Keratinocyte (primary cell): ENCODE results near the gene MACF1. TPM values are rescaled to one million over a fixed set of nuclear protein-coding genes. Genes with fewer than 3 reads are reported as not detected.

Experiments used
- DNase-seq: peaks from one replicate; pipeline ENCODE4 v3.0.0-alpha.2; 2011; ENCODE audit warnings: low read depth, missing footprints, low spot score
- FAIRE-seq: peaks from 2 replicates; lab custom pipeline; 2011; peaks lifted over from hg19 to GRCh38; lab: Jason Lieb, UNC
- H2AFZ ChIP-seq: 2 replicates; pipeline ENCODE4 v1.6.0; 2012; ENCODE audit warnings: low read length, control low read depth, inconsistent platforms; ENCODE audit not compliant: control insufficient read depth
- H3K27ac ChIP-seq: 2 replicates; pipeline ENCODE4 v1.5.1; 2011; ENCODE audit warnings: low read length; ENCODE audit not compliant: control insufficient read depth, insufficient read depth
- H3K27me3 ChIP-seq: 3 replicates; pipeline ENCODE4 v1.6.0; 2011; ENCODE audit warnings: low read length; ENCODE audit not compliant: control insufficient read depth, insufficient read depth; ENCODE audit errors: extremely low read depth
- H3K36me3 ChIP-seq, 2 experiments: 2 replicates in 1 of 2; 3 replicates in 1 of 2; pipeline ENCODE4 v1.5.1; 2011; ENCODE audit warnings: low read length in 2 of 2, mild to moderate bottlenecking in 1 of 2; ENCODE audit not compliant: control insufficient read depth in 2 of 2, insufficient read depth in 2 of 2; ENCODE audit errors: extremely low read depth in 1 of 2
- H3K4me1 ChIP-seq: 3 replicates; pipeline ENCODE4 v1.5.1; 2011; ENCODE audit warnings: low read length; ENCODE audit not compliant: control insufficient read depth, insufficient read depth; ENCODE audit errors: extremely low read depth
- H3K4me2 ChIP-seq: 3 replicates; pipeline ENCODE4 v1.6.0; 2011; ENCODE audit warnings: low read depth, low read length; ENCODE audit not compliant: control insufficient read depth, insufficient read depth; ENCODE audit errors: extremely low read depth
- H3K4me3 ChIP-seq, 3 experiments: fragments of 200-600 bp in 1 of 3; sonication (generic) in 1 of 3; 2 replicates in 2 of 3; 3 replicates in 1 of 3; pipeline ENCODE4 v1.5.1; 2011 to 2016; ENCODE audit warnings: low read length in 3 of 3, mild to moderate bottlenecking in 3 of 3, control low read depth in 2 of 3, inconsistent platforms in 1 of 3, low read depth in 1 of 3, mixed read lengths in 1 of 3, mixed run types in 1 of 3, moderate library complexity in 1 of 3; ENCODE audit not compliant: control insufficient read depth in 2 of 3, insufficient read depth in 2 of 3; ENCODE audit errors: extremely low read depth in 1 of 3
- H3K79me2 ChIP-seq: 2 replicates; pipeline ENCODE4 v1.6.0; 2012; ENCODE audit warnings: low read length; ENCODE audit not compliant: control insufficient read depth, insufficient read depth
- H3K9ac ChIP-seq: 3 replicates; pipeline ENCODE4 v1.6.0; 2011; ENCODE audit warnings: low read length; ENCODE audit not compliant: control insufficient read depth, insufficient read depth; ENCODE audit errors: extremely low read depth
- H3K9me1 ChIP-seq: 3 replicates; pipeline ENCODE4 v1.6.0; 2011; ENCODE audit warnings: low read length; ENCODE audit not compliant: control insufficient read depth, insufficient read depth; ENCODE audit errors: extremely low read depth
- H3K9me3 ChIP-seq: 2 replicates; pipeline ENCODE4 v1.5.1; 2012; ENCODE audit warnings: low read depth, low read length; ENCODE audit not compliant: control insufficient read depth
- H4K20me1 ChIP-seq: 3 replicates; pipeline ENCODE4 v1.6.0; 2011; ENCODE audit warnings: low read length; ENCODE audit not compliant: control insufficient read depth, insufficient read depth; ENCODE audit errors: extremely low read depth
- CTCF ChIP-seq, 3 experiments: IDR thresholded peaks in 1 of 3; conservative IDR thresholded peaks in 1 of 3; optimal IDR thresholded peaks in 1 of 3; 2 replicates in 2 of 3; 3 replicates in 1 of 3; pipeline versions ENCODE3 to v1.5.1; 2011; ENCODE audit warnings: low read length in 3 of 3, mild to moderate bottlenecking in 3 of 3, moderate library complexity in 2 of 3, control low read depth in 1 of 3, inconsistent platforms in 1 of 3; ENCODE audit not compliant: insufficient read depth in 2 of 3; ENCODE audit errors: extremely low read depth in 1 of 3
- EZH2 ChIP-seq: IDR thresholded peaks from one replicate; pipeline ENCODE4 v1.6.1; 2012; ENCODE audit warnings: inconsistent platforms, mild to moderate bottlenecking, low read length, moderate library complexity
- dilution Hi-C: fragments of 300-500 bp; cut with MboI; formaldehyde crosslinking; loops from one replicate; pipeline ENCODE4 v1.7.0; 2020; ENCODE audit warnings: low sequenced_read_pairs; ENCODE audit not compliant: extremely low pct_ligation_motif_present
- polyA plus RNA-seq, 5 experiments: library from polyadenylated mRNA; depleted of rRNA in 3 of 5; stranded (reverse) in 3 of 5; stranded (forward) in 1 of 5; unstranded in 1 of 5; fragments of >200 nt; gene quantifications; 1 replicate in 1 of 5; 2 replicates in 3 of 5; 3 replicates in 1 of 5; pipeline versions ENCODE4 v1.2.1 to v1.2.3, GENCODE V29; 2011 to 2012; ENCODE audit warnings: missing spikeins in 2 of 5, low read depth in 1 of 5, low replicate concordance in 1 of 5

The MACF1 gene
- polyA plus RNA-seq, 1 donor (not counting 4 experiments of a cell fraction or from before 2014, with no cell fraction given): 111 TPM

GRCh38 chr1:39283858-39284257 lies 79.4 kb downstream of the MACF1 start:
- H3K79me2 ChIP-seq: peaks cover 23% of the 10 kb centered on the region
- H3K4me1 ChIP-seq: peaks cover 3% of the 10 kb centered on the region
- FAIRE-seq: no peak
- no peak for TF ChIP-seq CTCF (optimal IDR thresholded peaks at IDR 0.05 in 1 of 3, IDR thresholded peaks at IDR 0.05 in 1 of 3, conservative IDR thresholded peaks at IDR 0.05 in 1 of 3; ENCODE audit: extremely low read depth in 1 of 3, insufficient read depth in 2 of 3, low read length in 3 of 3)
- no peak for TF ChIP-seq EZH2
- dilution Hi-C loops: no loop called here
- H3K27me3 ChIP-seq: no peaks in the 10 kb centered on the region
- H3K36me3 ChIP-seq: peaks cover 37 to 42% of the 10 kb centered on the region in 2 experiments
- H2AFZ ChIP-seq: no peak overlapping the region
- H3K9me3 ChIP-seq: no peaks in the 10 kb centered on the region
- H4K20me1 ChIP-seq: no peaks in the 10 kb centered on the region
- no peak for DNase-seq
- H3K4me3 ChIP-seq: no peak overlapping the region
- no peaks in the 10 kb centered on the region for H3K9me1 ChIP-seq
- H3K27ac ChIP-seq: no peak overlapping the region
- H3K9ac ChIP-seq: no peak overlapping the region
- no peak overlapping the region for H3K4me2 ChIP-seq

GRCh38 chr1:39287541-39287940 lies 83.0 kb downstream of the MACF1 start:
- H3K27ac ChIP-seq: no peak overlapping the region
- H3K9me1 ChIP-seq: no peaks in the 10 kb centered on the region
- no peak overlapping the region for H3K4me2 ChIP-seq
- peaks cover 41 to 50% of the 10 kb centered on the region in 2 experiments for H3K36me3 ChIP-seq
- H3K4me3 ChIP-seq: no peak overlapping the region
- H3K9me3 ChIP-seq: no peaks in the 10 kb centered on the region
- H3K27me3 ChIP-seq: no peaks in the 10 kb centered on the region
- H2AFZ ChIP-seq: no peak overlapping the region
- no peaks in the 10 kb centered on the region for H4K20me1 ChIP-seq
- no peak for TF ChIP-seq EZH2
- no peak for TF ChIP-seq CTCF (optimal IDR thresholded peaks at IDR 0.05 in 1 of 3, IDR thresholded peaks at IDR 0.05 in 1 of 3, conservative IDR thresholded peaks at IDR 0.05 in 1 of 3; ENCODE audit: extremely low read depth in 1 of 3, insufficient read depth in 2 of 3, low read length in 3 of 3)
- no peak overlapping the region for H3K9ac ChIP-seq
- DNase-seq (no peak), FAIRE-seq (no peak)
- dilution Hi-C loops: no loop called here
- peaks cover 4% of the 10 kb centered on the region for H3K79me2 ChIP-seq
- no peaks in the 10 kb centered on the region for H3K4me1 ChIP-seq
